ENCODE data around the gene ATOH7.

Gene ATOH7

GRCh38 chr10:68223535-68224165 is 8.3 kb downstream of the ATOH7 start:
- no peak for DNase-seq (ENCODE audit: low read depth)

GRCh38 chr10:68222391-68222790 is 9.5 kb downstream of the ATOH7 start:
- no peak for TF ChIP-seq CTCF (conservative IDR thresholded peaks at IDR 0.05; ENCODE audit: low read depth, low read length)
- H3K4me3 ChIP-seq (ENCODE audit: low read depth, low read length): no peak overlapping the region
- no peak for DNase-seq (ENCODE audit: low read depth)

More at GRCh38 chr10:68223535-68224165, 8.3 kb downstream of the ATOH7 start:
- H3K4me3 ChIP-seq (ENCODE audit: low read depth, low read length): no peak overlapping the region
- TF ChIP-seq CTCF (conservative IDR thresholded peaks at IDR 0.05; ENCODE audit: low read depth, low read length): peak; percentile 30

- no peak for DNase-seq (ENCODE audit: low read depth)
- no peak overlapping the region for H3K4me3 ChIP-seq (ENCODE audit: low read depth, low read length)
- TF ChIP-seq CTCF (conservative IDR thresholded peaks at IDR 0.05; ENCODE audit: low read depth, low read length): no peak
These were observed 10.7 kb downstream of the ATOH7 start for GRCh38 chr10:68221196-68221595.

GRCh38 chr10:68218786-68219185 is 13.1 kb downstream of the ATOH7 start:
- no peak overlapping the region for H3K4me3 ChIP-seq (ENCODE audit: low read depth, low read length)
- TF ChIP-seq CTCF (conservative IDR thresholded peaks at IDR 0.05; ENCODE audit: low read depth, low read length): no peak
- no peak for DNase-seq (ENCODE audit: low read depth)

GRCh38 chr10:68212721-68213352 is 19.1 kb downstream of the ATOH7 start:
- TF ChIP-seq CTCF (conservative IDR thresholded peaks at IDR 0.05; ENCODE audit: low read depth, low read length): peak; percentile 59
- DNase-seq (ENCODE audit: low read depth): peak; percentile 73
- no peak overlapping the region for H3K4me3 ChIP-seq (ENCODE audit: low read depth, low read length)

- no peak for TF ChIP-seq CTCF (conservative IDR thresholded peaks at IDR 0.05; ENCODE audit: low read depth, low read length)
- no peak overlapping the region for H3K4me3 ChIP-seq (ENCODE audit: low read depth, low read length)
- DNase-seq (ENCODE audit: low read depth): no peak
These were observed 20.2 kb downstream of the ATOH7 start for GRCh38 chr10:68211669-68212068.

All from choroid plexus epithelial cell (primary cell).